Adipose tissue (tissue), 3 donors: ENCODE measurements around the gene CHRNA5. TPM values are rescaled to one million over a fixed set of nuclear protein-coding genes. Genes with fewer than 3 reads are reported as not detected.

Experiments
- H3K27ac ChIP-seq: one replicate; pipeline ENCODE4 v1.5.1; 2013; ENCODE audit warnings: low read depth, low read length
- WGBS, 3 donors: extraction: QIAGEN DNeasy Blood & Tissue Kit; methylation state at CpG; one replicate each; pipeline ENCODE4 v1.1.7; 2013; 5-methylcytosine and 5-hydroxymethylcytosine counted together
- polyA plus RNA-seq, 3 donors: library from polyadenylated mRNA; stranded (reverse); fragments of 200-250 nt; gene quantifications; one replicate each; pipeline ENCODE4 v1.2.3, GENCODE V29; 2013
- donor health status: healthy with polysubstance abuse.
- donor health status: Bipolar disorder and iron deficiency.
- donor health status: healthy.

CHRNA5 gene
- polyA plus RNA-seq, 3 donors: 1.1 to 1.3 (median 1.1) TPM

DNA sequence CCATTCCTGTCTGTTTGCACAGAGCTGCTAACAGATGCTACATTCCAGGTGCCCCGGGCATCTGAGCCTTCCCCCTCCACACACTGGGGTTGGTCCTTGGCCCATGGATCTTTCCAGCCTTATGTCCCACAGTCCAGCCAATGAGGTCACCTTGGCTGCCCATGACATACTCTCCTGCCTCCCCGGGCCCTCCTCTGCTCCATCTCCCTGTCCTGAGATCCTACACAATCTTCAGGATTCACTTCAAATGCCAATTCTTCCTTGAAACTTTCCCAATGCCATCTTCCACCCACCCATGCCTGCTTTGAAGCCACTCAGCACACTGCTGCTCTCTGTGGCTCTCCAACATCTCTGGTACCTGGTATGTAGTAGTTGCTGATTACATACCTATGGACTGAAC is 51.2 kb downstream of the CHRNA5 start:
- 78 to 92% (median 89%) methylated on average over 2 of the region's 2 CpGs for WGBS, 3 donors
- H3K27ac ChIP-seq: no peak overlapping the region

DNA sequence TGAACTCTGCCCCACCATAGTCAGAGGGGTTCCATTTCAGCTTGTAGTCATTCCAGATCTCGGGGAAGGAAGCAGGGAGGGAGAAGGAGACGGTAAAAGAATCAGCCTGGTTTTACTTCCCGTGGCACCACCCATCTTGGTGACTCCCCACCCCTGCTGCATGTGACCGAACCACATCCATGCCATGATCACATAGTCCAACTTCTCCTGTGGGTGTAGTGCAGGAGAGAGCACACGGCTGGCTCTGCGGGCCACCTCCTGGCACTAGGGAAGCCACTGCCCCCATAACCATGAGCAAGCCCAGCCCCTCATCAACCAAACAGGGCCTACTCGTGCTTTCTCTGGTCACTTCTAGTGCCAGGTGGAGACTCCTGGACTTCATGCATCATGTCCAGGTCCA is 51.8 kb downstream of the CHRNA5 start:
- H3K27ac ChIP-seq: no peak overlapping the region
- 54 to 83% (median 74%) methylated on average over 7 of the region's 7 CpGs for WGBS, 3 donors

DNA sequence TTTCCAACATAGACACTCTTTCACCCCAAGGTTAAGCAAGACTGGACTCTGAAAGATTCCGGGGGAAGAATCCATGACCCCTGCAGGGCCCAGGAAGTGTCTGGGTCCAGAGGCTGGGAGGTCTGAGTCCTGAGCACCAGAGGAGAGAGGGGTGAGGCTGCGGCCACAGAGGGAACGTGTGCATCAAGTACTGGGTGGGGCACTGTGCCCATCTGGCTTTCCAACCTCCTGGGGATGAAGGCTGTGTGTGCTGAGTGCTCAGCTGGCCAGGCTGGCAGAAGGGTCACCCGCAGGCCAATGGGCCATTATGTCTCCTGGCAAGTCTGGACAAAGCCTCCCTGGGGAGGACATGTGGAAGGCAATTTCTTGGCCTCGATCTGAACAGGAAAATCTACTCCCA is 52.2 kb downstream of the CHRNA5 start:
- H3K27ac ChIP-seq: no peak overlapping the region
- WGBS, 3 donors: 71 to 80% (median 73%) methylated on average over 5 of the region's 5 CpGs

DNA sequence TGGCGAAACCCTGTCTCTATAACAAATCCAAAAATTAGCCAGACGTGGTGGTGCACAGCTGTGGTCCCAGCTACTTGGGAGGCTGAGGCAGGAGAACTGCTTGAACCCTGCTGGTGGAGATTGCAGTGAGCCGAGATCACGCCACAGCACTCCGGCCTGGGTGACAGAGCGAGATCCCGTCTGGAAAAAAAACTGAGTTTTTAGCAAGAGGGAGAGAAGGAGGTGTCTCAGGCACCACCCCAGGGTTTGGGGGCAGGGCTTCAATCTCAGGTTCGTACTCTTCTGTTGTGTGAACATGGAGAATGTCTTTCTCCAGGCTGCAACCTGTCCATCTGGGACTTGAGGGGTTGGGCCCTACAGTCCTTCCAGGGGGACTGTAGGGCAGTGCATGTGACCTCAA is 52.7 kb downstream of the CHRNA5 start:
- H3K27ac ChIP-seq: no peak overlapping the region
- WGBS, 3 donors: 82 to 92% (median 87%) methylated on average over 8 of the region's 8 CpGs

DNA sequence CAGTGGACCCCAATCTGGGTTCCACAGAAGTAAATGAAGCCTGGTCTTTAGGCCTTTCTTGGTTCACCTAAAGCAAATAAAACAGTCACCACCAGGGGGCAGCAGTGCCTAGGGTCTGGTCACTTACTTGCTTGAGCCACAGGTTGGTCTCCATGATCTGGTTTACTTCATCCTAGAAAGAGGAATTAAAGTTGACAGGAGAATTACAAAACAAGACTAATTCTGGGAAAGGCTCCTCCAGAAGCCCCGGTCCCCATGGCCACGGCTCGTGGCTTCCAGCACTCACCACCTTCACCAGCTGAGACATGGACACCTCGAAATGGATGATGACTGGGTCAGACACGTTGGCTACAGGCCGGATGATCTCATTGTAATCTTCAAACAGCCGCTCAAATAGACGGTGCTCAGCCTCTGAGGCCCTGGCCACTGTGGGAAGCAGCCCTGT is 53.2 kb downstream of the CHRNA5 start:
- WGBS, 3 donors: 14 to 23% (median 16%) methylated on average over 8 of the region's 8 CpGs
- H3K27ac ChIP-seq: no peak overlapping the region

DNA sequence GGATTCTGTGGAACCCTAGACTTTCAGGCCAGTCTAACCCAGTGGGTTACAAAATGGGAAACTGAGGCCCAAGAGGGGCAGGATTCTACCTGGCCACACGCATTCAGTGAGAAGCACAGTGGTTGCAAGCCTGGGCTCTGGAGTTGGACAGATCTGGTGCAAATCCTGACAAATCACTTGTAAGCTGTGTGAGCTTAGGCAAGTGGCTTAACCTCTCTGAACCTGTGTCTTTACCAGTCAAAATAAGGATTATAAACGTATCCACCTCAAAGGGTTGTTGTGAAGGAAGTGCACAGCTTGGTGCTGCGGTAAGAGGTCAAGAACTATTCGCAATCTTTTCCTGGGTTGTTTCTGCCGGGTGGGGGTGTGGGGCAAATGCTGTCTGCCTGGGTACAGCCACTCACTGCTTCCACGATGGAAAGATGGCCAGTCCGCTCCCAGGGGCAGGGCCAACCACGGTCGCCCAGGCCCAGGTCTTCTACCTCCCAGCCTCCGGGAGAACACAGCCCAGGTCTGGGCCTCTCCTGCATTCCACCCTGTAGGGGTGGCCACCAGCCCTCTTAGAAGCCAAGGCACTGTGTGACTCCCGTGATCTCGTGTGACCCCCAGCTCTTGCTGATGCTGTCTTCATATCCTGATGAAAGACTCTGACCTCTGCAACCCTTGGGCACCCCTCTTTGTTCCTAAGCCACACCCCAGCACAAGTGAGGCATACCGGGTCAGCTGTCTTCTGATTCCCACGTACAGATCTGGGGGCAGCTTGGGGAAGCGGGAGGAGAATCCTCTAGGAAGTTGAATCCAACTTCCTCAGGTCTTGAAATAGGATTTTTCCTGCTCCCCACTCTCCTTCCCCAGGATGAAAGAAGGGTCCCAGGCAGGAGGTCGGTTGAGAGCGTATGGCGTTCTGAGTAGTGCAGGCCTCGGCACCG is 54.0 kb downstream of the CHRNA5 start:
- 37 to 52% (median 44%) methylated on average over 19 to 20 of the region's 20 CpGs for WGBS, 3 donors
- H3K27ac ChIP-seq: no peak overlapping the region

DNA sequence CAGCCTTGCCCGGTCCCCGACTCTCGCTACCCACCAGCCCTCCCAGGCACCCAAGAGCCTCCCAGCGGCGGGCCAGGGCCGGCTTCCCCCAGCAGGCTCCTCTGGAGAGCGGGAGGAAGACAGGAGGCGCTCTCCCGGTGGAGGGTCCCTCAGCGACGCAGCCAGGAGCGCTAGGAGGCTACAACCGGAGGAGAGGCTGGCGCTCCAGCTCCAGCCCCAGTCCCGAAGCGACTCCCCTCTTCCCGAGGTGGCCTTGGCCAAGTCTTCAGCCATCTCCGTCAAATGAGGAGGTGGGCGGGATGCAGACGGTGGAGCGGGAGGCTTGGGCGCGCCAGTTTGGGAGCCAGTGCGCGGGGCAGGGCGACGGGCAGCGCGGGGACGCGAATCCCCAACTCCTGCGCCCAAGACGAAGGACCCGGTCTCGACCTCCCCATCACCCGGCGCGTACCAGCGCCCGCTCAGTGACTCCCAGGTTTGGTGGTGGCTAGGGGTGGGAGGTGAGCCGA is 54.8 kb downstream of the CHRNA5 start:
- whole genome bisulfite sequencing, 3 donors: 0 to 3% (median 2%) methylated on average over 36 to 41 of the region's 41 CpGs
- no peak overlapping the region for H3K27ac ChIP-seq

DNA sequence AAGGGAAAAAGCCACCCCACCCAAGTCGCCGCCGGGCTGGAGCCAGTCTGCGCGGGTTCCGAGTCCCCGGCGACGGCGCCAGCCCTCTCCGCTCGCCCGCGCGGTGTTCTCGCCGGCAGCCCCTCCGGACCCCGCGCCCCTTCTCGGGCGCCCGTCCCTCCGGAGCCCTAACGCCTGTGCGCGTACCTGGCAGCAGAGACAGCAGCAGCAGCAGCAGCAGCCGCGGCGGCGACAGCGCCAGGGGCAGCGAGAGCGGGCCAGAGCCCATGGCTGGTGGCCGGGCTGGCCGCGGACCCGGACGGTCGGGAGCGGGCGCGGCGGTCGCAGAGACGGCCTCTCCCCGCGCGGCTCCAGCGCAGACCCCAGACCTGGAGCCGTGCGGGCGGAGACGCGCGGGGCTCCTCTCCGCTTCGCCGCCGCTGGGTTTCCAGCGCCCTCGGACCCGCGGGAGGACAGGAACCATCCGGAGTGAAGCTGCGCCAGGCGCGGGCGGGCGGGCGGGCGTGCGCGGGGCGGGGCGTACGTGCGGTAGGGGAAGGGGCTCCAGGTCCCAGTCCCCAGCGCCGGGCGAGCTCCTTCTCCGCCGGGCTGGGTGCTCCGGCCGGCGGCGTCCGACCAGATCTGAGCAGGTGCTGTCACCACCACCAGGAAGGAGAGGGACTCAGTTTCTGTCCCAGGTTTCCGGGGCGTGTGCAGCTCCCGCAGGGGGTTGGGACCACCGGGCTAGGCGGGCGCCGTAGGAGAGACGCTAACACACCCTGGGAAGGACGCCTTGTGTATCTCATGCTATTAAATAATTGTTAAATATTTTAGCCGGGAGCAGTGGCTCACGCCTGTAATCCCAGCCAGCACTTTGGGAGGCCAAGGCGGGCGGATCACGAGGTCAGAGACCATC is 55.5 kb downstream of the CHRNA5 start, which contains the start of gene CHRNA3:
TSS of gene CHRNA3 (minus strand) at position 470 of the 895 bp plus-strand sequence. CDS start at position 268, 202 bp downstream.
- H3K27ac ChIP-seq: no peak within 1 kb of the TSS

DNA sequence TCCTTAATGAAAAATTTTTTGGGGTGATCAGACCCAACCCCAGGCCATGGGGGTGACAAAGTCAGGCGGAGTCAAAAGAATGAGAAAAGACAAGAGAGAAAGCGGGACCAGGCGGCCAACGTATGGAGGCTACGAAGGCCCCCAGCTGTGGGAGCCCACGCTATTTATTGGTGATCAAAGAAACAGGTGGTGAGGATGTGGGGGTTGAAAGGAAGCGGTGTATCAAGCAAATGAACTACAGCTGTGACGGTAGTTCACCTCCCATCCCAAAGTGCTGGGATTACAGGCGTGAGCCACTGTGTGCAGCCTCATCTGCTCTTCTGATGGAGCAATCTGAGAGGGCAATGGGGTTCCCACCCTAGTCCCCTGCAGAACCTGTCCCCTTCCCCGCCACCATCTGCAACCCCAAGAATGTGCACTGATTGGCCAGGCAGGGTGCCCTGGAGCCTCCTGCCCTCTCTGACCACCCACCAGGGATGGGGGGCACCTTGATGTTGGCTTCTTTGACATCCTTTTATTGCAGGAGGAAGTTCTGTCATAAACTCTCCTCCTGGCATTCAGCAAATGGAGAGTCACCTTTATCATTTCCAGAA is 56.6 kb downstream of the CHRNA5 start:
- no peak overlapping the region for H3K27ac ChIP-seq
- WGBS, 3 donors: 72 to 79% (median 76%) methylated on average over 10 of the region's 10 CpGs

More for the DNA sequence above, 55.5 kb downstream of the CHRNA5 start, which contains the start of gene CHRNA3:
- WGBS, 3 donors: 2 to 3% (median 2%) methylated on average over 79 to 102 of the region's 102 CpGs

DNA sequence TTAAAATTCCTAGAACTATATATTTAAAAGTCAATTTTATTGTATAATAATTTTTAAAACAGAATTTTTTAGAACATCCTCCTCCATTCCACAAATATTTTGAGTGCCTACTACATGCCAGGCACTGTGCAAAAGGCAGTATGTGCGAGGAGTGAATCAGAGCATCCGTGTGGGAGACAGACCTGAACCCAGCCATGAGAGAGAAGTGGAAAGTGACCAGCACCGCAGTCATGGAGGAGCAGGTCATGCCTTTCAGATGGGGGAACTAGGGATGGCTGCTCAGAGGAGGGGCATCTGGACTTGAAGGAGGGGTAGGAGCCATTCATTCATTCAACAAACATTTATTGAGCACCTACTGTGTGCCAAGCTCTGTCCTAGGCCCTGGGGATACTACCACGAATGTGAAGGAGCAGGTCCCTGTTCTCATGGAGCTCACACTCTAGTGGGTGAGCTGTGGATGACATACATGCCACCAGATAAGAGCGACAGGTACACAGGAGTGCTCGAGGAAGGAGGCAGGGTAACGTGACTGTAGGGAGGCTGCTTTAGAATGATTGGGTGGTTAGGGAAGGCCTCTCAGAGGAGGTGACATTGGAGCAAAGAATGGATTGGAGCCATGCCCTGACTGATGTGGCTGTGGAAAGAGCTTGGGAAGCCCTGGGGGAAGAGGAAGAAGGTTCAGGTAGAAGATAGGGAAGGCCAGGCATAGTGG is 58.6 kb downstream of the CHRNA5 start:
- WGBS, 3 donors: 81 to 86% (median 84%) methylated on average over 7 of the region's 7 CpGs
- no peak overlapping the region for H3K27ac ChIP-seq

DNA sequence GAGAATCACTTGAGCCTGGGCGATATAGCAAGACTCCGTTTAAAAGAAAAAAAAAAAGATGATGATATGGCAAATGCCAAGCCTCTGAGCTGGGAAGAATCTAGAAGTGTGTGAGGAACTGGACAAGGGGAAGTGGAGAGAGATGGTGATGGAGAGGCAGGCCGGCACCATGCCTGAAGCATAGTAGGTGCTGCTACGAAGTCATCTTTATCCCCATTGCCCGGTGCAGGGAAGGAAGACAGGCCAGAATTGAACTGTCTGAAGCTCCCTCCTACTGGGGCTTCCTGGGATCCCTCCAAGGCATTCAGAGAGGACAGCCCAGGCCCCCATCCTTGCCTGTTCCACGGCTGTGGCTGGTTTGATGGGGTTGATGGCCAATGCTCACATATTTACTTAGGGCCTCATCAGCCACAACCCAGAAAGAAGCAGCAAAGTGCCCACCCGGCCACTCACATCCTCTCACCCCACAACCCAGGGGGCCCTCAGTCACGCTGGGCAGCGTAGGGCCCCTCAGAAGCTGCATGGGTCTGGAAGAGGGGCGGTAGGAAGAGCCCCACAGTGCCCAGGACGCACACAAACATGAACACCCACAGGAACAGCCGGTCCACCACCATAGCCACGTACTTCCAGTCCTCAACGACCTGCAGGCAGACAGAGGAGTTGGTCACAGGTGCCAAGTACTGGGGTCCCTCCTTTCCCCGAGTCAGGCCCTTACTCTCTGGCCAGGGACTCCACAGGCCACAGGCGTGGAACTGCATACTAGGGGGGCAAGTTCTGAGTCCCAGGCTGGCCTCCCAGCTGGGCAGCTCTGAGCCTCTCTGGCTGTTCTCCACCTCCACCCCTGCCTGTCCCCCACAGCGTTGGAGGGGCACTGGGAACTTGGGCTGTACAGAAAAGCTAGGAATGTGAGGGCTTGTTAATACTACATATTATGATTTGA is 59.6 kb downstream of the CHRNA5 start:
- WGBS, 3 donors: 80 to 87% (median 83%) methylated on average over 17 of the region's 17 CpGs

DNA sequence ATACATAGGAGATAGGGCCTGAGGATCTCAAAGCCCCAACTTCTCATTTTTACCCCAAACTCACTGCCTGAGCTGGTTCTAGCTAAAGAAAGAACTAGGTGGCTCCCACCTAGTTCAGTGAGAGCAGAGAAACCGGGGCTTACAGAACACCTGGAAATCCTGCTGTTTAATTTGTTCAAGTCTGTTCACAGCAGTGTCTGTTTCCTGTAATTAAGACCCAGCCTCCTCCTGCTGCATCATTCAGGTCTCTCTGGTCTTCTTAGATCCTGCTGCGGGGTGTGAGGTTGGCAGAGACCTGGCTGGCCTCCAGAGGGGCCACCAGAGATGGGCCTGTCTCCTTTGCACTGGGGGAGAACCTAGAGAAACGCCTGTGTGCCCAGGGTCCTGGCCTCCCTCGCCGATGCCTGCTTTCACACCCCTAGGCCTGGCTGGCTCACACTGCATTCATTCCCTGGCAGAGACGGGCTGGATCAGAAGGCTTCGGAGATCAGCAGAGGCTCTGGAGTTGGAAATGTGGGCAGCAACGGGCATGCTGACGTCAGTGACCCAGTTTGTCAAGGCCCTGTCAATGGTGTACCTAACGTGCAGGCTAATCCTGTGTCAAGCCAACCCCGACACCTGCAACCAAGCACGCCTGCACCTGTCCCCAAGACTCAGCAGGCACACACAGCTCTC is 60.4 kb downstream of the CHRNA5 start:
- 70 to 77% (median 75%) methylated on average over 12 of the region's 12 CpGs for WGBS, 3 donors

More for the DNA sequence above, 59.6 kb downstream of the CHRNA5 start:
- no peak overlapping the region for H3K27ac ChIP-seq

DNA sequence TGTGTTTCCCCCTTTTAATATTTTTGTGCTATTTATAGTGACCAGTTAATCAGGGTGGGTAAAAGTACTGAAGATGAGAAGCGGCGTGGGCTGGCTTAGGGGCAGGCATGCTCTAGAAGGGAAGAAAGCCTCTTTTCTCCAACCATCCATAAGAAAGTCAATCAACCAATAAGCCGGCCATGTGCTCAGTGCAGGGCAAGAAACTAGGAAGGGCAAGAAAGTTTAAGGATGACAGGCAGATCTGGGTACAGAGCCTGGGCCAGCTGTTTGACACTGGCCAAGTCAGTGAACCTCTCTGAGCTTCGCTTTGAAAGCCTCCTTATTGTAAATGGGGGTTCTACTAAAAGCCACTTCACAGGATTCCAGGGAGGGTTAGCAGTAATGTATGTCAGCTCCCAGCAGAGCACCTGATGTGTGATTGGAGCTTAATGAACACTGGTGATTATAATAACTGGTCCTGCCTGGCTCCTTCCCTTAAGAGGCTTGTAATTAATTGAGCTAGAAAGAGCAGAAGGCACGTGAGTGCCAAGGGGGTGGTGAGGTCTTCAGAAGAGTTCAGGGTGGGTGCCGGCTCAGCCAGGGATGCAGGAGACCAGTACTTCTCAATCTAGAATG is 61.2 kb downstream of the CHRNA5 start:
- no peak overlapping the region for H3K27ac ChIP-seq
- 78 to 86% (median 85%) methylated on average over 6 of the region's 6 CpGs for WGBS, 3 donors

More for the DNA sequence above, 60.4 kb downstream of the CHRNA5 start:
- no peak overlapping the region for H3K27ac ChIP-seq

DNA sequence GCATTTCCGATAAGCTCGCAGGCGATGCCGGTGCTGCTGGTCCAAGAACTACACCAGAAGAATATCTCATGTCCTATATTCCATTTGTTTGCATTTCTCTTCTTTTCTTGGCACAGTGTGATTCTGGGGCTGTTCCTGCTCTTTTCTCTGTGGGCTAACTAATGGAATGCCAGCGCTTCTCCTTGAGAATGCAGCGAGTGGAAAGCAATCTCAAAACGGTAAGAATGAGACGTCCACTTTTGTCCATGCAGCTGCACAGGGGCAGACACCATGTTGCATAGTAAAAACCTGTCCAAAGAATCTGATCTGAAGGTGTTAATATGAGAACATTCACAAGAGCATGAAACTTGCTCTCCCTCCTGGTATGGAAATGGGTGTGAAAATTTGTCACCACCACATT is 62.0 kb downstream of the CHRNA5 start:
- WGBS, 3 donors: 64 to 77% (median 72%) methylated on average over 8 of the region's 8 CpGs
- no peak overlapping the region for H3K27ac ChIP-seq

DNA sequence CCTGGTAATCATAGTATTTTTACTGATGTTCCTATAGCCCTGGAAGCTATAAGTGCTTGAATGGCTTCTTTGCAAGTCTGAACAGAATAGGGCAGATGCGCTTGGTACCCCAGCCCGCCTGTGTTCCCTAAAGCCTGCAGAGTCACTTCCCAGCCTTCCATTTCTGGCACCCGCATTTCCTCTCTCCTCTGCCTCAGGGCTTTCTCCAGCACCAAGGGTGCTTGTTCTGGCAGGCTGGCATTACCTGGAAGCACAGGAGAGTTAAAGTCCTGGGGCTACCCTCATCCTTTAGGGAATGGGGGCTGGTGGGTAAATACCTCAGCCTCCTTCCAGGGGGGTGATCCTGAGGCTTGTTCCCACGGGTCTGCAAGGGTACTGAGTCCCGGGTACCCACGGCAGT is 62.9 kb downstream of the CHRNA5 start:
- H3K27ac ChIP-seq: no peak overlapping the region
- 66 to 80% (median 76%) methylated on average over 6 of the region's 6 CpGs for WGBS, 3 donors
